Measurements from ENCODE around the gene AP3S2. TPM values are rescaled to one million over a fixed set of nuclear protein-coding genes. Genes with fewer than 3 reads are reported as not detected.
"Not testable (repeated sequence)": the region's sequence is repeated elsewhere in the genome, so short reads cannot be mapped to it uniquely, and the experiment has no call there.

AP3S2 gene
- polyA plus RNA-seq (2012; ENCODE audit: insufficient read depth, insufficient read length) = 23.7 TPM

- DNase-seq (ENCODE audit: low read depth, low spot score) = peak; percentile 85
- peak within 1 kb of the TSS; percentile 89 for H3K4me3 ChIP-seq (ENCODE audit: low read length)
Measured at GRCh38 chr15:89893696-89894447, at the start of gene AP3S2. AP3S2 (minus strand) TSS chr15:89893994; CDS start chr15:89893949, 45 bp downstream.

GRCh38 chr15:89939910-89940309, 46.1 kb upstream of the AP3S2 start:
- DNase-seq (ENCODE audit: low read depth, low spot score) = no peak
- no peak overlapping the region for H3K4me3 ChIP-seq (ENCODE audit: low read length)

- not testable (repeated sequence) for H3K4me3 ChIP-seq (ENCODE audit: low read length); DNase-seq (ENCODE audit: low read depth, low spot score)
Measured at GRCh38 chr15:89939377-89939776, 45.6 kb upstream of the AP3S2 start.

GRCh38 chr15:89937365-89938350, 43.9 kb upstream of the AP3S2 start:
- no peak overlapping the region for H3K4me3 ChIP-seq (ENCODE audit: low read length)
- DNase-seq (ENCODE audit: low read depth, low spot score) = no peak

GRCh38 chr15:89936786-89937265, 43.0 kb upstream of the AP3S2 start:
- no peak overlapping the region for H3K4me3 ChIP-seq (ENCODE audit: low read length)
- no peak for DNase-seq (ENCODE audit: low read depth, low spot score)

GRCh38 chr15:89936051-89936785, 42.4 kb upstream of the AP3S2 start:
- DNase-seq (ENCODE audit: low read depth, low spot score) = peak; percentile 98
- no peak overlapping the region for H3K4me3 ChIP-seq (ENCODE audit: low read length)

- no peak overlapping the region for H3K4me3 ChIP-seq (ENCODE audit: low read length)
- no peak for DNase-seq (ENCODE audit: low read depth, low spot score)
Measured at GRCh38 chr15:89932880-89933279, 39.1 kb upstream of the AP3S2 start.

GRCh38 chr15:89928421-89928820, 34.6 kb upstream of the AP3S2 start:
- DNase-seq (ENCODE audit: low read depth, low spot score) = no peak

GRCh38 chr15:89926158-89926557, 32.4 kb upstream of the AP3S2 start:
- DNase-seq (ENCODE audit: low read depth, low spot score) = no peak
- H3K4me3 ChIP-seq (ENCODE audit: low read length) = no peak overlapping the region

More at GRCh38 chr15:89928421-89928820, 34.6 kb upstream of the AP3S2 start:
- no peak overlapping the region for H3K4me3 ChIP-seq (ENCODE audit: low read length)

- DNase-seq (ENCODE audit: low read depth, low spot score) = no peak
- H3K4me3 ChIP-seq (ENCODE audit: low read length) = no peak overlapping the region
Measured at GRCh38 chr15:89917442-89918101, 23.8 kb upstream of the AP3S2 start.

GRCh38 chr15:89916660-89917059, 22.9 kb upstream of the AP3S2 start:
- H3K4me3 ChIP-seq (ENCODE audit: low read length) = no peak overlapping the region
- DNase-seq (ENCODE audit: low read depth, low spot score) = no peak

GRCh38 chr15:89912674-89913396, 19.0 kb upstream of the AP3S2 start, which contains the start of gene ARPIN:
ARPIN (minus strand) TSS chr15:89912952; CDS start chr15:89912835, 117 bp downstream.
- H3K4me3 ChIP-seq (ENCODE audit: low read length) = no peak within 1 kb of the TSS

GRCh38 chr15:89912145-89912673, 18.4 kb upstream of the AP3S2 start:
- no peak overlapping the region for H3K4me3 ChIP-seq (ENCODE audit: low read length)

More at GRCh38 chr15:89912674-89913396, 19.0 kb upstream of the AP3S2 start, which contains the start of gene ARPIN:
- no peak for DNase-seq (ENCODE audit: low read depth, low spot score)

GRCh38 chr15:89910891-89911626, 17.3 kb upstream of the AP3S2 start:
- DNase-seq (ENCODE audit: low read depth, low spot score) = no peak
- H3K4me3 ChIP-seq (ENCODE audit: low read length) = no peak overlapping the region

More at GRCh38 chr15:89912145-89912673, 18.4 kb upstream of the AP3S2 start:
- no peak for DNase-seq (ENCODE audit: low read depth, low spot score)

GRCh38 chr15:89909611-89910010, 15.8 kb upstream of the AP3S2 start:
- no peak for DNase-seq (ENCODE audit: low read depth, low spot score)
- H3K4me3 ChIP-seq (ENCODE audit: low read length) = no peak overlapping the region

- DNase-seq (ENCODE audit: low read depth, low spot score) = no peak
- no peak overlapping the region for H3K4me3 ChIP-seq (ENCODE audit: low read length)
Measured at GRCh38 chr15:89908226-89908625, 14.4 kb upstream of the AP3S2 start.

- DNase-seq (ENCODE audit: low read depth, low spot score) = no peak
- H3K4me3 ChIP-seq (ENCODE audit: low read length) = no peak overlapping the region
Measured at GRCh38 chr15:89907289-89907688, 13.5 kb upstream of the AP3S2 start.

Data from Jurkat, Clone E6-1 (cell line).